HG03066 (cell line): ENCODE measurements around the gene HAGH.

Experiments
- ATAC-seq: cut with Tn5 transposase; IDR thresholded peaks from one replicate; pipeline ENCODE4 v1.9.1; 2021; ENCODE audit warnings: low read depth; ENCODE audit not compliant: unreplicated experiment

Gene HAGH

GRCh38 chr16:1788095-1788707, 38.4 kb downstream of the HAGH start:
- ATAC-seq, result no peak

GRCh38 chr16:1787322-1788094, 39.1 kb downstream of the HAGH start:
- ATAC-seq, result no peak

GRCh38 chr16:1787056-1787321, 39.6 kb downstream of the HAGH start:
- ATAC-seq, result no peak

- ATAC-seq, result no peak
Observed at GRCh38 chr16:1786242-1787055, 40.2 kb downstream of the HAGH start.

GRCh38 chr16:1785846-1786170, 40.8 kb downstream of the HAGH start:
- no peak for ATAC-seq

- no peak for ATAC-seq
Observed at GRCh38 chr16:1784977-1785845, 41.4 kb downstream of the HAGH start.

GRCh38 chr16:1782408-1783264, 44.0 kb downstream of the HAGH start, which contains the start of the genes NUBP2 and SPSB3:
TSS of gene NUBP2 (plus strand) at chr16:1782960. CDS start at chr16:1783021, 61 bp downstream.
TSS of gene SPSB3 (minus strand) at chr16:1782571. CDS start at chr16:1781483, 1,088 bp downstream.
- ATAC-seq, result peak; percentile 85

GRCh38 chr16:1781758-1782407, 44.7 kb downstream of the HAGH start:
- ATAC-seq, result no peak

- ATAC-seq, result no peak
Observed at GRCh38 chr16:1781254-1781653, 45.4 kb downstream of the HAGH start.

- no peak for ATAC-seq
Observed at GRCh38 chr16:1780677-1781072, 46.0 kb downstream of the HAGH start.

- ATAC-seq, result no peak
Observed at GRCh38 chr16:1779741-1780676, 46.6 kb downstream of the HAGH start.

GRCh38 chr16:1779234-1779701, 47.4 kb downstream of the HAGH start:
- ATAC-seq, result no peak

- ATAC-seq, result no peak
Observed at GRCh38 chr16:1778200-1779179, 48.1 kb downstream of the HAGH start.

- ATAC-seq, result no peak
Observed at GRCh38 chr16:1777375-1778199, 49.0 kb downstream of the HAGH start.

- ATAC-seq, result no peak
Observed at GRCh38 chr16:1776991-1777374, 49.6 kb downstream of the HAGH start.

- no peak for ATAC-seq
Observed at GRCh38 chr16:1776672-1776955, 50.0 kb downstream of the HAGH start.
